Measurements from ENCODE around the gene PPA2.
"Not testable (repeated sequence)": the region's sequence is repeated elsewhere in the genome, so short reads cannot be mapped to it uniquely, and the experiment has no call there.

Gene PPA2

GRCh38 chr4:105458001-105458400 lies 15.9 kb downstream of the PPA2 start:
- DNase-seq = no peak

- no peak for DNase-seq
Observed at GRCh38 chr4:105455998-105456397, 17.9 kb downstream of the PPA2 start.

- DNase-seq = no peak
Observed at GRCh38 chr4:105455182-105455581, 18.7 kb downstream of the PPA2 start.

DNA sequence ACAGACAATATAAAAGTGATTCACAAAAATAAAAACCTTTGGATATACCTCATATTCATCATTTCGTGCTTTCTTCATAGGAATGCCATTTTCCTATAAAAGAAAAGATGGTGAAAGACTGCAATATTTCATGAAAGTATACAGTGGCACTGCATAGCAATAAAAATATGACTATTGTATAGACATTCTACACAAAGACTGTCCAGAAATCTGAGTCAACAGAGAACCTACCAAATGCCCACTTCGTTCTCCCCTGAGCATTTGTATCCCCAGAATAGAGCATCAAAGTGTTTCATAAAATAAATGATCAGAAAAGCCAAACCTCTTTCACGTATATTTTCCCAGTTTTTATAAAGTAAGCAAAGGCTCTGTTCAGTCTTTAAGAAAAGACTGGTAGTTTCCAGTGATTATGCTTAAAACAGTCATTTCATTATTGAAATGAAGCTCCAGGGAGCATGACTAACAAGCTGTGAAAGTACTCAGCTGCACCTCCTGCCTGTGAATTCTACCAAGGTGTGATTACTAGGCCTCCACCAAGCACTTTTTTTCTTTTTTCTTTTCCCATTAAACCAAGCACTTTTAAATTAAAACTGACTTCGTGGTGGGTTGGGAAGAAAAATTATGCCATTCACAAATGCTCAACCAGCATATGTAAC lies 20.2 kb downstream of the PPA2 start:
- DNase-seq = peak; percentile 68

DNA sequence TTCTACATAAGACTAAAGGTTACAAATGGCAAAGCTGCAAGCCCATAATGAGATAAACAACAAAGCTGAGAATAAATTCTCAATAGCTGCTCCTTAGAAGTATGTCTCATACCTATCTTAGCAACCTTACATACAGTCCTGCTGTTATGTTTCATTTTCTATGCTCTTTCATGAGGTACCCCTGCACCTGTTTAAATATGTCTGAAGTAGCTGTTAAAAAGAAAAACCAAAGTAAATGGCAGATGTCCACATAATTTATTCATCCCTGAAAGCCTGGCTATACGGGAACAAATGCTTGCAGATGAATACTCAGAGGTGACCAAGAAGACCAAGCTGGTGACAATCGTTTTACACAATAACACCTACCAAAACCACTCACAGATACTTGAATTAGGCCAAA lies 22.5 kb downstream of the PPA2 start:
- DNase-seq = no peak

GRCh38 chr4:105440890-105441289 lies 33.0 kb downstream of the PPA2 start:
- DNase-seq = no peak

- no peak for DNase-seq
Observed at GRCh38 chr4:105437637-105438036, 36.2 kb downstream of the PPA2 start.

DNA sequence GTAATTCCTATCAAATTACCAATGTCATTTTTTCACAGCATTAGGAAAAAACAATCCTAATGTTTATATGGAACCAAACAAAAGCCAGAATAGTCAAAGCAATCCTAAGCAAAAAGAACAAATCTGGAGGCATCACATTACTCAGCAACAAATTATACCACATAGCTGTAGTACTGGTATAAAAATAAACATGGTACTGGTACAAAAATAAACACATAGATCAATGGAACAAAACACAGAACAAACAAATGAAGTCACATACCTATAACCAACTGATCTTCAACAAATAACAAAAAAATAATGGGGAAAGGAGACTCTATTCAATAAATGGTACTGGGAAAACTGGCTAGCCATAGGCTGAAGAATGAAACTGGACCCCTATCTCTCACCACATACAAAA lies 37.4 kb downstream of the PPA2 start:
- DNase-seq = no peak

GRCh38 chr4:105434940-105435339 lies 38.9 kb downstream of the PPA2 start:
- no peak for DNase-seq

DNA sequence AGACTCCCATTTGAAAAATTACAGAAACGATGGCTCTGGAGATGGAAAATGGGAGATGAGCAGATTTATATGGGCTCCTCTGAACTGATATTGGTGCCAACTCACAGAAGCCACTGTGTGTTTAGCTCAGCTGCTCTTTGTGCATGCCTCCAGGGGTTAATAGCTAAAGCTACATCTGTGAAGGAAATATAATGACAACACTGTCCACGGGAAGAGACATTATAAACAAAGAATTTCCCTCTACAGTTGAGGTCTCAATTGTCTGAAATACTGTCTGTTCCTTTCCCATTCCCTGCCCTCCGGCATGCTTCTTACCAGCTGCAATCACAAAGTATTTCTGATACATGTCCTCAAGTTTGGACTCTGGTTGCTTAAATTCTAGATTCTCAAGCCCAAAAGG lies 40.4 kb downstream of the PPA2 start:
- DNase-seq = no peak

DNA sequence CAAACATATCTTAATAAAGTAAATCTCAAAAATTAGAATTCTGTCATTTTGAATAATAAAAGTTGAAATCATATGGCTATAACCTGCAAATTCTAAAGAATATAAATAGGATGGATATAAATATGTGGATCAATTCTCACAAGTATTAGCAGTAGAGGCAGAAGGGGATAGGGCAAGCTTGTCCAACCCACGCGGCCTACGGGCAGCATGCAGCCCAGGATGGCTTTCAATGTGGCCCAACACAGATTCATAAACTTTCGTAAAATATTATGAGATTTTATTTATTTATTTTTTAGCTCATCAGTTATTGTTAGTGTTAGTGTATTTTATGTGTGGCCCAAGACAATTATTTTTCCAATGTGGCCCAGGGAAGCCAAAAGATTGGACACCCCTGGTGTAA lies 41.4 kb downstream of the PPA2 start:
- no peak for DNase-seq

DNA sequence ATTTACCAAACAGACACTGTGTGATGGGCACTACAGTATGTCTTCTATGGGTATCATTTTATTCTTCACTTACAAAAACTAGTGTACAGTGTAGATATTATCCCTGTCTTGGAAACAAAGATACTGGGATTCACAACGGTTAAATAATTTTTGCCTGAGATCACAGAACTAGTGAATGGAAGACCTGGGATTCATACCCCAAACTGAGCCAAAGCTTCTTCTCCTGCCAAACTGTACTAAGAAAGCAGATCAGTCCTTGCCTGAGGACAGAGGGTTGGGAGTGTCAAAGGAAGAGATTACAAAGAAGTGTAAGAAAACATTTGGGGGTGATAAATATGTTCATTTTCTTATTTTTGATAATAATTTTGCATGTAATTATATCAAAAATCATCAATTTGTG lies 43.1 kb downstream of the PPA2 start:
- DNase-seq = no peak

DNA sequence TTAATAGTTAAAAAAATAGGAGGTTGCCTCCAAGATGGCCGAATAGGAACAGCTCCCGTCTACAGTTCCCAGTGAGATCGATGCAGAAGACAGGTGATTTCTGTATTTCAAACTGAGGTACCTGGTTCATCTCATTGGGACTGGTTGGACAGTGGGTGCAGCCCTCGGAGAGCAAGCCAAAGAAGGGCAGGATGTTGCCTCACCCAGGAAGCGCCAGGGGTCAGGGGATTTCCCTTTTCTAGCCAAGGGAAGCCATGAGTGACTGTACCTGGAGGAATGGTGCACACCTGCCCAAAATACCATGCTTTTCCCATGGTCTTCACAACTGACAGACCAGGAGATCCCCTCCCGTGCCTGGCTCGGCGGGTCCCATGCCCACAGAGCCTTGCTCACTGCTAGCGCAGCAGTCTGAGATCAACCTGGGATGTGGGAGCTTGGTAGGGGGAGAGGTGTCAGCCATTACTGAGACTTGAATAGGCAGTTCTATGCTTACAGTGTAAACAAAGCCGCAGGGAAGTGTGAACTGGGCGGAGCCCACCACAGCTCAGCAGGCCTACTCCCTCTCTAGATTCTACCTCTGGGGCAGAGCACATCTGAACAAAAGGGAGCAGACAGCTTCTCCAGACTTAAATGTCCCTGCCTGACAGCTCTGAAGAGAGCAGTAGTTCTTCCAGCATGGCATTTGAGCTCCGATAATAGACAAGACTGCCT lies 47.5 kb downstream of the PPA2 start:
- DNase-seq = peak; percentile 12

GRCh38 chr4:105422207-105422920 lies 51.5 kb downstream of the PPA2 start:
- DNase-seq = no peak

- DNase-seq = no peak
Observed at GRCh38 chr4:105417624-105418023, 56.2 kb downstream of the PPA2 start.

DNA sequence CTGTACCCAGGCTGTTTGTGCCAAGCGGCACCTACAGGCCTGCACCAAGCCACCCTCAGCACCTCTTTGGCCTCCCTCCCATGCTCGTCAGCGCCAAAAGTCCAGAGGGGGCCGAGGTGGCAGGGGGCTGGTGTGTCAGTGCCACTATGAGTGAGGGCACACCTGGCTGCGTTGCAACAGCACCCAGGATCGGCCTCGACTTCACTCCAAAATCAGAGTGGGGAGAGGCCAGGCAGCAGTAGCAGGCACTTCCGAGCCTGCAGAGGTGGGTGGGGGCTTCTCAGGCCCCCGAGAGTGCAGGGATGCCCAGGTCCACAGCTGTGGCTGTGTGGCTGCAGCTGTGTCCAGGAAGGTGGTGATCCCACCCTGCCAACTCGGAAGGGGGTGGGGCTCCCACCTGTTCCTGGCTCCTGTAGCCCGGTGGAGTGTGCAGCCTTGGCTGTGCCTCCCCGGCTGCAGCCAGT lies 58.5 kb downstream of the PPA2 start:
- no peak for DNase-seq

- no peak for DNase-seq
Observed at GRCh38 chr4:105414316-105414715, 59.5 kb downstream of the PPA2 start.

- DNase-seq = not testable (repeated sequence)
Observed at GRCh38 chr4:105409135-105409534, 64.7 kb downstream of the PPA2 start.

DNA sequence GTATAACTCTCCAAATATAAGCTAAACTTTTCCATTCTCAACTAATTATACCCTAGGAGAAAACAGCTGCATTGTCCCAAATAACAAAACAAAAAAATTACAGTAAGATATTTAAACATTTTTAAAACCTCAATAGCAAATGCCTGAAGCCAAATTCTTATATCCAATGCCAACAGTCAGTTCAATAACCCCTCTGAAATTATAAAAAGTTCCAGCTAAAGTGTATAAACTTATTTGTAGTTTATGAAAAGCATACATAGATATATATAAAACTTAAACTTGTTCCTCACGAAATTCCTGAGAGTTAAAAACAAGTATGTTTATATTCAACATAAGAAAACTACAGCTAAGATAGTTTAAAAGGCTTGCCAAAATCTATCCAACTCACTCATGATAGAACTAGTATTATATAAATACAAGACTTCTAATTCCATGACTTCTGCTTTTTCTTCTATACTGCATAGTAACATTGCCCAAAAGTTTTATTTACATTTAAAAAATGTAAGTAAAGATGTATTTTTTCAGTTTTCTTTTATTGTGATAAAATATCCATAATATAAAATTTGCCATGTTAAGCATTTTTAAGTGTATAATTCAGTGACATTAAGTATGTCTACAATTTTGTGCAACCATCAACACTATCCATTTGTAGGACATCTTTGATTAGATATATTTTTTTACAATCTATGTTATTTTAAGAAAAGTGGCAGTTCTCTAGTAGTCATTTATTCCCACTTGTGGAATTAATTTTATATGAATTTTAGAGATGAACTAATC lies 72.8 kb downstream of the PPA2 start:
- DNase-seq = no peak

GRCh38 chr4:105399532-105400161 lies 74.2 kb downstream of the PPA2 start:
- DNase-seq = no peak

DNA sequence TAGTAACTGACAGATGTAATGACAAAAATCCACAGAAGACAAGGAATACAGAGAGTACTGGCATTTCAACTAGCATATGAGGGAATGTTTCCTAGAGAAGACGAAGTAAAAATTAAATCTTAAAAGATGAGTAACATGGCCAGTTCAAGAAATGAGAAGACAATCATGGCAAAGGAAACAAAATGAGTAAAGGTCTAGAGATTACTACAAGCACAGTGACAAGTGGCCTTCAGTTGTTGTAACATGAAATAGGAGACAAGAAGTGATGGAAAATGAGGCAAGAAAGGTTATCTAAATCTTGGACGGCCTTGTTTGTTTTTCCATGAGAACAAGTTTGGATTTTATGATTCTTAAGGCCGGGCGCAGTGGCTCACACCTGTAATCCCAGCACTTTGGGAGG lies 81.0 kb downstream of the PPA2 start:
- DNase-seq = peak; percentile 5

DNA sequence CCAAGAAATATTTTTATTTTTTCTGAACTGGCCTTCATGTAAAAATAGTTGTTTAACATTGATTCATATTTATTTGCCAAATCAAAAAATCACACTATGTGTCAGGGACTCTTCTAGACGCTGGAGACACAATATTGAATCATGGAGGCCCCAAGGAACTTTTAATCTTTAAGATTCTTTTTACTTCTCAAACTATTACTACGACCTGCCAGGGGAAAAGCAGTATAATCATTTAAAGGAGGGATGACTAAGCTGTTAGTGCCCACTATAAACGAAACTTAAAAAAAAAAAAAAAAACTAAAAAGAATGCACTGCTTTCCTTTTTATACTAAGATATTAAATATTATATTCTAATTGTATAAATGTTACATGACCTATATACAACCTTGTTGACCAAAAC lies 84.7 kb downstream of the PPA2 start:
- DNase-seq = no peak

DNA sequence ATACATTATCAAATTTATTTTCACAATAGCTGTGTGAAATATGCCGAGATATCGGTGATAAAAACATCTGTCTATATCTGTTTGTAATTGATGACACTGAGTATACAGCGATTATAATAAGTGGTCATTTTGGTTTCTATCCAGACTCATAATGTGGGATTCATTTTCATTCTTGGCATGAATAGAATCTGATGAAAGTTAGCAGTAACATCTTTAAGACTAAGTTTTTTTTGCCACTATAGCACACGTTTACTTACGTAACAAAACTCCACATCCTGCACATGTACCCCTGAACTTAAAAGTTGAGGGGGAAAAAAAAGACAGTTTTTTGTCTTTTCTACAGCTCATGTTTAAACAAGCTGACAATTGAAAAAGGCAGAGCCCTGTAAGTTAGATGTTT lies 86.4 kb downstream of the PPA2 start:
- DNase-seq = no peak
